Muscle of back (tissue), 11 donors: ENCODE data around the gene HDGF. TPM values are rescaled to one million over a fixed set of nuclear protein-coding genes. Genes with fewer than 3 reads are reported as not detected.
"Not testable (repeated sequence)": the region's sequence is repeated elsewhere in the genome, so short reads cannot be mapped to it uniquely, and the experiment has no call there.

Experiments used
- DNase-seq, 3 donors: peaks; one replicate each; pipeline versions ENCODE4 v3.0.0 to v3.0.0-alpha.2; 2013
- polyA plus RNA-seq, 10 donors: library from polyadenylated mRNA; unstranded; fragments of 120-200 nt; gene quantifications; one replicate each; pipeline ENCODE4 v1.2.1, GENCODE V29; 2013; ENCODE audit not compliant: insufficient read length in 10 of 10

HDGF gene
- polyA plus RNA-seq, 10 donors: 117 to 171 (median 142) TPM

DNA sequence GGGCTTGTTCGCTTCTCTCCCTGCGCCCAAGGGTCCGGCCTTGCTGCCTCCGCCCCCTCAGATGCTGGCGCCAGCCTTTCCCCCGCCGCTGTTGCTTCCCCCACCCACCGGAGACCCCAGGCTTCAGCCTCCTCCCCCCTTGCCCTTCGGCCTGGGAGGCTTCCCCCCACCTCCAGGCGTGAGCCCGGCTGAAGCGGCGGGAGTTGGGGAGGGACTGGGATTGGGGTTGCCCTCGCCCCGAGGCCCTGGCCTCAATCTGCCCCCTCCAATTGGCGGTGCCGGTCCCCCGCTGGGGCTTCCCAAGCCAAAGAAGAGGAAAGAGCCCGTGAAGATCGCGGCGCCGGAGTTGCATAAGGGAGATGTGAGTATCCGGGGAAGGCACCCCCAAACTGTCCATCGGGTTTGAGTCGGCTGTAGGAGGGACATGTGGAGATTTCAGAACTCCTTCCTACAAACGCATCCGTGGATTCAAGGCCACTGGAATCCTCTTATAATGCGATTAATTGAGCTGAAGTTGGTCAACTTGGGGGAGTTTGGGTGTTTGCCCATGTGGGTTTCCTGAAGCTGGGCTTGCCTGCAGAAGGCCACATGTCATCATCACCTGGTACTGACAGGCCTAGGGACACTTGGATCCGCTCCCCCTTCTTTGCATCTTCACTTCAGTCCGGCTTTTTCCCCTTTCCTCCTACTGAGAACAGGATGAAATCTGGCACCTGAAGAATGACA lies 16.6 kb upstream of the HDGF start:
- no peak for DNase-seq

DNA sequence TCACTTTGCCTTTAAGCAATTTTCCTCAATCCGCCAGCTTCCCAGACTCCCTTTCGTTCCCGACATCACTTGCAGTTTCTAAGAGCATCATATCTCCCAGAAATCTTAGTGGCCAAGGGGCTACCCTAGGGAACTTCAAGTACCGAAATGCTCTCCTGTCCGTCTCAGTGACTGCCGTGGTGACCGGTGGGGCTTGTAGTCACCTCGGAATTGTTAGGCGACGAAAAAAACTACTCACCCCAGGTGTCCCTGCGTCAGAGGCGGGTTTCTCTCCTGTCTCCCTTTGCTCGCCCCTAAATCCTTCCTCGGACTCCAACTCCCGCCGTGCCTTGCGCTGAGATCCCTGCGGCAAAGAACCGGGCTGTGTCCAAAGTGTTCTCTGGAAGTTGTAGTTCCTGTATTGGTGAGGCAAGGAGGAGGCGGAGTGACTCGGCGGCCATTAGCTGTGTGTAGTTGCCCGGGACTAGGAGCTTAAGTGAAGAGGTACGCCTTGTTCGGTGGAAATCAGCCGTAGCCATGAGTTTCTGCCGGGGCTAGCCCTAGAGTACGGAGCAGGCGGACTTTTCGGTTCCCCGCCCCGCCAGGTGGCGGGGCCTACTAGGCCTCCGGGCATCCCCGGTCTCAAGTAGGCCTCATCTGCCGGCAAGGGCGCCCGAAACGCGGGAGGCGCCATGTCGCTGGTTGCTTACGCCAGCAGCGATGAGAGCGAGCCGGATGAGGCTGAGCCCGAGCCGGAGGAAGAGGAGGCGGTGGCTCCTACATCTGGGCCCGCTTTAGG lies 15.8 kb upstream of the HDGF start, which contains the start of gene PRCC:
Gene PRCC, plus strand, starts transcription at position 435 of the 778 bp plus-strand sequence. Its CDS starts 237 bp downstream, at position 672.
- DNase-seq: peak; percentile 99 to 100 (median 100)

DNA sequence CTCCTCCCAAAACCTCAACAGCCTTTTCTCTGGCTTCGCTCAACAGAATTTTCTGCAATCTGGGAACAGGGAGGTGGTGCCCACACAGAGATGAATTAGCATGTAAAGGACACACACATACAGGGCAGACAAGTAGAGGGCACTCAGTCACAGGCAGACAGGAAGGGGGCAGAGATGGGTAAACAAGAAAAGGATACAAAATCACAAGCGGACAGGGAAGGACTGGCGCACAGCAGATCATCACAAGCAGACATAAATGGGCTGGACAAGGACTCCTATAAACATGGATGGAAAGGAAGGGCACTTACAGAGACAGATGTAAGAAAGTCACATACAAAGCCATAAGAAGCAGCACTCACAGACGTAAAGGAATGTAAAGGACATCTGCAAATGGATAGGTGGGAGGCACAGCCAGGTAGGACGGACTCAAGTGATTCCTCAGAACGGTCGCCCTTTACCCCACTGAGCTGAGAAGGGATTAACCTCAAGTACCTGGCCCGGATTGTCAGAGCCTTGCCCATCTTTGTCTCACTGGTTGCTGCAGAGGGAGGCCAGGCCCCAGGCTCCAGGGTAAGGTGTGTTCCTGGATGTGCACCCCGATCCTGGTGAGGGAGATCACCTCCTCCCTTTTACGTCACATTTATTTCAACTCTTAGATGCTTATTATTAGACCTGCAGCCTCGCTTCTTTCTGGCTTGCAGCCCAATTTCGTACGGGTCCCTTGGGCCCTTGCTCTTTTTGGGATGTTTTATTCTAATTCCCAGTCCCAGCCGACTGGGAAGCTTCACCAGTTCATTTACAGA lies 15.0 kb upstream of the HDGF start:
- DNase-seq: no peak

DNA sequence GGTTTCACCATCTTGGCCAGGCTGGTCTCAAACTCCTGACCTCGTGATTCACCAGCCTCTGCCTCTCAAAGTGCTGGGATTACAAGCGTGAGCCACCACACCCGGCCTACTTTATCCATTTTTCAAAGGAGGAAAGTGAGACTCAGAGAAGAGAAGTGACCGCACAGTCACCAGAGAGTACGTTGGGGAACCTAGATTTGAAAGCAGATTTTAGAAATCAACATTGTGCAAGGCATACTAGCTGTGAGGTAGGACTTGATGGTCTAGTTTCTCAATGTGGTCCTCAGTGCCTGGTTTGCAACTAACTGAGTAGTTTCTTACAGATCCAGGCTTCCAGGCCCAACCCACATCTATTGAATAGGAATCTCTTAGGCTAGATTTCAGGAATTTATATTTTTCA lies 14.2 kb upstream of the HDGF start:
- no peak for DNase-seq

DNA sequence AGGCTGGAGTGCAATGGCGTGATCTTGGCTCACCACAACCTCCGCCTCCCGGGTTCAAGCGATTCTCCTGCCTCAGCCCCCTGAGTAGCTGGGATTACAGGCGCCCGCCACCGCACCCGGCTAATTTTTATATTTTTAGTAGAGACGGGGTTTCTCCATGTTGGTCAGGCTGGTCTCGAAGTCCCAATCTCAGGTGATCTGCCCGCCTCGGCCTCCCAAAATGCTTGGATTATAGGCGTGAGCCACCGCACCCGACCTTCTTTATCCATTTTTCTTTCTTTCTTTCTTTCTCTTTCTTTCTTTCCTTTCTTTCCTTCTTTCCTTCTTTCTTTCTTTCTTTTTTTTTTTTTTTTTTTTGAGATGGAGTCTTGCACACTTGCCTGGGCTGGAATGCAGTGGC lies 13.7 kb upstream of the HDGF start:
- not testable (repeated sequence) for DNase-seq

DNA sequence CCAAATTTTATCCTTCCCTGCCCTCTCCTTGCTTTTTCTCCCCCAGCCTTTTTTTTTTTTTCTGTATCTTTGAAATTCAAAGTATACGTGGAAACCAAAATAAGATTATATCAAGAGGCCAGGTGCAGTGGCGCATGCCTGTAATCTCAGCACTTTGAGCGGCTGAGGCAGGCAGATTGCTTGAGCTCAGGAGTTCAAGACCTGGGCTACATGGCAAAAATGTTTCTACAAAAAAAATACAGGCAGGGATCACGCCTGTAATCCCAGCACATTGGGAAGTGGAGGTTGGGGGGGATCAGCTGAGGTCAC lies 9.3 kb upstream of the HDGF start:
- no peak for DNase-seq

DNA sequence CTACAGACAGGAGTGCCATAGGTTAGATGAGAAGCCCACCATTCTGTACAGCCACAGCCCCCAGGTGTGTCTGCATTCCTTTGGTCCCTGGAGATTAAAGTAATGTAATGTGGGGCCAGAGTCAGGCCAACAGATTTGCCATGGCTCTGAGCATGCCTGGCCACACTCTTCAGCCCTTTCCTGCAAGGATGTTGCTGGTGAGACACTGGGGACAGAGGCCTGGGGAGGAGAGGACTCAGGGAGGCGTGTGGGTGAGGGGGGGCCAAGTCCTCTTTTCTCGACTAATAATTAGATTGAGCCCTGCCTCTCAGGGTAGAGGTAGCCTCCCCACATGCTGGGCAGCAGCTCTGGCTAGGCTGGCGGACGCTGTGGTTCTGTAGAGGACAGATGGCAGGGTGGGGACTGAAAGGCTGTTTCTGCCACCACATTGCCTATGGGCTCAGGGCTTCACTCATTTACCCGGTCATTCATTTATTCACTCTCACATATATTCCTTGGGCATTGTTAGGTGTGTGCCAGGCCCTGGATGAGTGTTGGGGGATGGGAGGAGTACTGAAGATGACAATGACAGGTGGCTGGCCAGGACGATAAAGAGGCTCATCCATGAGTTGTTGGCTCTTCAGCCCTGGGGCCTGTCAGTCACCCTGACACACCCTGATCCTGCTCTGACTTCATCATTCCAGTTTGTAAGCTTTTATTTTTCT lies 8.8 kb upstream of the HDGF start:
- no peak for DNase-seq

DNA sequence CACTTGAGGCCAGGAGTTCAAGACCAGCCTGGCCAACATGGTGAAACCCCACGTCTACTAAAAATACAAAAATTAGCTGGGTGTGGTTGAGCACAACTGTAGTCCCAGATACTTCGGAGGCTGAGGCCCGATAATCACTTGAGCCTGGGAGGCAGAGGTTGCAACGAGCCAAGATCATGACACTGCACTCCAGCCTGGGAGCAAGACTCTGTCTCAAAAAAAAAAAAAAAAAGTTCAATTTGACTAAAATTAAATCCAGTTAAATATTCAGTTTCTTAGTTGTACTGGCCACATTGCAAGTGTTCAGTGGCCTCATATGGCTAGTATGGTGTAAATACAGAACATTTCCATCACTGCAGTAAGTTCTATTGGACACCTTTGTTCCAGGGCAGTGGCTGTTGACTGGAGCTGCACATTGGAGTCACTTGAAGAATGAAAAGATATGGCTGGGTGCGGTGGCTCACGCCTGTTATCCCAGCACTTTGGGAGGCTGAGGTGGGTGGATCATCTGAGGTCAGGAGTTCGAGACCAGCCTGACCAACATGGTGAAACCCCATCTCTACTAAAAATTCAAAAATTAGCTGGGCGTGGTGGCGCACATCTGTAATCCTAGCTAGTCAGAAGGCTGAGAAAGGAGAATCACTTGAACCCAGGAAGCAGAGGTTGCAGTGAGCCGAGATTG lies 6.2 kb upstream of the HDGF start:
- not testable (repeated sequence) for DNase-seq

DNA sequence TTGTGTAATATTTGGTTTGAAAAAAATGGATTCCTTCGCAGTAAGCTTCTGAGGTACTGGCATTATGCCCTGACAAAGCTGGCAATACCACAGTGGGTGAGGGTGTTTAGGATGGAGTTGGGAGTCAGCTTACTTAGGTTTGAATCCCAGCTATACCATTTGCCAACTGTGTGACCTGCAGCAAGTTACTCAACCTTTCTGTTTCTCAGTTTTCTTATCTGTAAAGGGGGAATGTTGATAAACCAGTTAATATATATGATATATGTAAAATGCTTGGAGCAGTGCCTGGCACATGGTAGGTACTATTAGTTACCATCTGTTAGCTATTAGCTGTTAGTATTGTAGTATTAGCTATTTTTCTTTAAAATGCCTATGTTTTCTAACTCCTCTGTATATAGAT lies 4.9 kb upstream of the HDGF start:
- no peak for DNase-seq

DNA sequence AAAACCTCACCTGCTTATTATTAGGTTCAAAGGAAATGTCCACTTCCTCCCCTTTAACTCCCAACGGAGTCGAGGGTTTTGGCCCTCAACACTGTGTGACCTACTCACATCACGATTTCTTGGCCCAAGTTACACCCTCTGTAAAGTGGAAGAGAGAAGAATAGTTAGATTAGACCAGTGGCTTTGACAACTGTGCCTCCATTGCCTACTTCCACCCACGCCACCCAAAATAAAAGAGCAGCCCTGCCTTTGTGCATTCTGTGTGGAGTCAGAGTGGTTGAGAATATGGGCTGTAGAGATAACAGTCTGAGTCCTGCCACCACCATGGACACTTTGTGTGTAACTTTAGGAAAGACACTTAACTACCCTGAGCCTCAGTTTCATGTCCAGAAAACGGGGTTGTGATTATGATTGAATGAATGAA lies 4.1 kb upstream of the HDGF start:
- DNase-seq: no peak

DNA sequence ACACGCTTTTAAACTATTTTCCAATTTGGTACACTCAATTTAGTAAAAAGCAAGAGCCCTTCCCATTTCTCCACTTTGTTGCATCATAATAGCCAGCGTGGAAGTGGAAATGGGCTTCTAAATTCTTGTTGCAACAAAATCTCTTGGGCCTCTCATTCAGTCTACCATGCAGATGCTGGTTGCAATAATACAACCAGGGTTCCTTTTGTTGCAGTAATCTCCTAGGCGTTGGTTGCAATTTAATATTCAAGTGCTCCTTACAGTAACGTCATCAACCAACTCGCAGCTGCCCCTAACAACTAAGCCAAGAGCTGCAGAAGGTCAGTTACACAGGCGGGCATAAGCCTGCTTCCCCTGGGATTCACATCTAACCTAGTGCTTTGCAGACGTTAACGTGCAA lies 2.7 kb upstream of the HDGF start:
- peak in 1 of 3 donors; percentile 26 for DNase-seq

DNA sequence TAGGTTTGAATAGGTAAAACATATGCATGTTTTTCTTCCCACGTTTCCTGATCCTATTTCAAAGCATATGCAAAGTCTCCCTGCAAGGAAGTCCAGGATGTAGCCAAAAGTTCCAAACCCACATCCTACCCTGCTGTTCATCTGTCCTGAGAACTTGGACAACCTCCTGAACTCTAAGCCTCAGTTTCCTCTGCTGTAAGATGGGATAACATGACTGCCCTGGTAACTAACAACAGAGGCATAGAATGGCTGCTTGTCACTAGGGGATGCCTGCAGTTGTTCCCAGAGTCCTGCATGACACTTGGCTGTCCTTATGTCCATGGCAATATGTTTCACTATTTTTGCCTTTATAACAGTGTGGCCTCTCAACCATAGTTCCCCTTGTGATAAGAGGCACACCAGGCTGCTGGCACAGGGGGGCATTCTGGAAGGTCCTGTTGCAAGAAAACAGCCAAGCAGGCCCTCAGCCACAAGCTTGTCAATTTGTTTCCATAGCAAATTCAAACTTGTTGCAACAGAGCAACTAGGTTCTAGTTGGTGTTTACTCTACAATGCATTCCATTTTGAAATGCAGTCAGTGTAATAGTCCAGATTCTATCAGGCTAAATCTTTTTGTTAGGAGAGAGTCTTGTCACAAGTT lies 1.5 kb upstream of the HDGF start:
- peak in 1 of 3 donors; percentile 38 for DNase-seq

DNA sequence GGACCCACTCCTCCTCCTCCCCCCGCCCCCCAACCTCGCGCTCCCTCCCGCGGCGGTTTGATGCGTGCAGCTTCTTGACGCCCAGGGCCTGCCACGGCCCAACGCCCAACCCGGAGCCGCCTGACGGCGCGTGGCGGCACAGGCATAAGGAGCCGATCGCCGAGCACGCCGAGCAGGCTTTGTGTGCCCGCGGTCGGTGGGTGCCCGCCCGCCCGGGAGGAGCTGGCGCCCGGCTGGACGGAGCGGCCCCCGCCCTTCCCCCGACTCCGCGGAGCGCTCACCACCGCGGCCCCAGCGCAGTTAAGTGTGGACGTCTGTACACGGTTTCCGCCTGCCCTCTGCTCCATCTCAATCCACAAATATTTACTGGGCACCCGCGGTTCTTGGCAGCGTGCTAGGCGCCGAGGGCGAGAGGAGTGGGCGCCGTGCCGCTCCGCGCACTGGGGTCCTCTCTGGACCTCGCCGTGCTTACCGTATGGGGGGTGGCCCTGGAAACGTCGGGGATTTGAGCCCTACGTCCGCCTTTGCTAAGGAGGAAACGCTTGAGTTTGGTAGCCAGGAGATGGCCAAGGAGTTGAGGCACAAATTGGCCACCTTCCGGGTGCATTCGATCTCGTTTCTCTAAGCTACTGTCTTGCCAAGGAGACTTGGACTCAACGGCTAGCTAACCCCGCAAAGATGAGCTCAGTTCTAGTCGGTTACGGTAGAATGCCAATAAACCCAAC lies 444 bp upstream of the HDGF start:
- DNase-seq: peak; percentile 98

DNA sequence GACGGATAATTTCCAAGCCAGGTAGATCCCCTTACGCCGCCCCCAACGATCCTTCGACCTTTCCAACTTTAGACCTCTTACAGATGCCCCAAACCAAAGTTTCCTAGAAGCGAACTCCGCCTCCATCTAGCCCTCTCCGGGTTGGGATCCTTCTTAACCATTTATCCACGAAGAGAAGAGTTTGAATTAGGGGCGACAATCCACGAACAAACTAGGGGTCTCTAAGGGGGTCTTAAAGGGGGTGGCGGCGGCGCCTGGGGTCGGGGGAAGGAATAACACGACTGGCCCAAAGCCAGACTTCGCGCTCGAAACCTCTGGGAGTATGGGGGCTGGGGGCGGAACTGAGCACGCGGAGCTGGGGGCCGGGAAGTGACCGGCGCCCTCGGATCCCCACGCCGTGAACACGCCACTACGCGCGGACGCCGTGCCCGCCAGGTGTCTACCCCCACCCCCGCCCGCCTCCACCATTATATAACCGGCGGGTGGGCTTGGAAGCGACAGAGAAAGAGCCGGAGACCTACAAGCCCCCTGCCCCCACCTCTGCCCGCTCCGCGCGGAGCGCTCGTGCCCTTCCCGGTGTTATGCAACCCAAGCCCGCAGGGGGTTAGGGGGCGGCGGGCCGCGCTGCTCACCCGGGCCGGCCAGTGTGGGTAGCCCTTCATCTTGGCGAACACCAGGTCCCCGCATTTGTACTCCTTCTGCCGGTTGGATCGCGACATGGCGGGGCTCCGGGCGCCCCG lies 594 bp downstream of the HDGF start:
- DNase-seq: peak in 1 of 3 donors; percentile 72

DNA sequence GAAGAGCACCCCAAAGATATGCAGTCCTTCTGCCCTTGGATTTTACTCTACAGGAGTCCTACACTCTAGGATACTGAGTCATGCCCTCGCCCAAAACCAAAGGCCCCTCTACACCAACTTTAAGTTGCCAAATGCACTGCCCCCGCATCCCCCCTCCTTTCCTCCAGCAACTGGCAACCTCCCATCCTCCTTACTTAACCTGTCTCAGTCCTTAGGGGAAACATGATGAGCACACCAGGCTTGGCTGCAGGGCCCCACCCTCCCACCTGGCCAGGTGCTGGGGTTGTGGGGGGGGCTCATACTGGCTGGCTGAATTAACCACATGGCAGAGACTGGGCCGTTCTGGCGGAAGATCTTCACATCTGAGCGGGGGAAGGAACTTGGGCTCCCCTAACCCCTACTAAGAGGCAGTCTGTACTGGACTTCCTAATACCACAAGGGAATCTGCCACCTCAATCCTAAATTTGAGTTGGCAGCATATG lies 1.2 kb downstream of the HDGF start:
- peak in 1 of 3 donors; percentile 38 for DNase-seq

DNA sequence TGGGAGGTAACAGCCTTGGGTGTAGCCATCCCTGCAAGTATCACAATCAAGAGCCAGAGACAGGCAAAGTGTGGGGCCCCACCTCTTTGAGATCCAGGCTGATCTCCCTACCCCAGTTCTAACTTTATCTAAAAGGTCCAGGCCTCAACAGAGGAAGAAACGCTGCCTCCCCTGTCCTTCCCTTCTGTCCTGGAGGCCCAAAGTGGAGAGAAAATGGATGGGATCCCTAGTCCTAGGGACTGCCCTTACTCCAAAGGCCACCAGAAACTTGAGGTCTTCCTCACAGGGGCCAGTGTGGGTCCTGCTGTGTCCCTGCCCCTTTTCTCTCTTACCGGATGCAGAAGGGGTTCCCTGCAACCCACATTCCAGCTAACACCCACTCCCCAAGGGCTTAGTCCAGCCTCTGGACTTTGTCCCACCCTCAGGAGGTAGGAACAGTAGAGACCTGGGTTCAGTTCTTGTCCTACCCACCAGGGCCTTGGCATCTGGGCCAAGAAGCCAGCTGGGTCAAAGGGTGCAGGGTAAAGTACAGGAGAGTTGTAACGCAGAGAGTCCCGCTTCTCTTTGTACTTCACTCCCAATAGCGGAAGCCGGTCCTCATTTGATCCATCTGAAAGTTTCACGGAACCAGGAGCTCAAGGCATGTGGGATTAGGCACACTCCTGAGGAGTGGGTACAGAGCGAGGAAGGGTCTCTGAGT lies 1.9 kb downstream of the HDGF start:
- DNase-seq: peak in 1 of 3 donors; percentile 34

DNA sequence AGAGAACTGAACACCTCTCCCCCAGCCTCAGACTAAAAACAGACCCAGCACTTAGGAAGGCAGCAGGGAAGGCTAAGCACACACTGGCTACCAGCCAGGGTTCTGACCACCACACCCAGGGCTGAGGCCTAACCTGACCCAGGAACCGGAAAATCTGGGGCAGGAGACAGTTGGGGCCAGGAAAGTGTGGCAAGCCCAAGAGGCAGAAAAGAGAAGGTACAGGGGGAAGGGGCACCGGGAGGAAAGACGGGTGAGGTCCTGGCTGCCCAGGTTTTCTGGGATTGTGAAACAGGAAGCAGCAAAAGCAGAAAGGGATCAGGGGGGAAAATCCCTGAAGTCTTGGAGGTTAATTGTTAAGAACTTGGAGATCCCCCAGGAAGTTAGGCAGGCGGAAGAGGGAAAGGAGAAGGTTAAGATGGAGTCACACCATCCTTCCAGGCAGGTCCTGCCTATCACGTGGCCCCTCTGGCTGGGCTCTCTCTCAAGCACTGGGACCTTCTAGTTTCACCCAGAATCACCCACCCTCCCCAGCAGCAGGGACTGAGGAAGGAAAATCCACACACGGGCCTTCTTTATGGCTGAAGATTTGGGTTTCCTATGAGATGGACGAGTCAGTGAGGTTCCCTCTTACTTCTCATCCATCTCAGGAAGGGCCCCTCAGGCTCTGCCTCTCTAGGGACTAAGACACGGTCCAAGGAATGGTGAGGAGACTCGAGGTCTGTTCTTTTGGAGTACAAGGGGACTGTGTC lies 2.6 kb downstream of the HDGF start:
- peak in 1 of 3 donors; percentile 73 for DNase-seq
